ENCODE results near the gene PRR5L.

The PRR5L gene

GRCh38 chr11:36402568-36403170 is 106.6 kb downstream of the PRR5L start:
- peak; percentile 11 for ATAC-seq

GRCh38 chr11:36403661-36404060 is 107.6 kb downstream of the PRR5L start:
- DNase-seq (no peak), ATAC-seq (no peak)

More at GRCh38 chr11:36402568-36403170, 106.6 kb downstream of the PRR5L start:
- no peak for DNase-seq

GRCh38 chr11:36404831-36405230 is 108.7 kb downstream of the PRR5L start:
- ATAC-seq (no peak), DNase-seq (no peak)

- no peak for DNase-seq
- ATAC-seq: no peak
Observed at GRCh38 chr11:36405585-36406367, 109.7 kb downstream of the PRR5L start.

- ATAC-seq (no peak), DNase-seq (no peak)
Observed at GRCh38 chr11:36407356-36407755, 111.3 kb downstream of the PRR5L start.

GRCh38 chr11:36408498-36409136 is 112.5 kb downstream of the PRR5L start:
- ATAC-seq (no peak), DNase-seq (no peak)

GRCh38 chr11:36409152-36409816 is 113.2 kb downstream of the PRR5L start:
- ATAC-seq (peak; percentile 77), DNase-seq (peak; percentile 47)

- DNase-seq: peak; percentile 32
- ATAC-seq: peak; percentile 36
Observed at GRCh38 chr11:36411202-36411640, 115.1 kb downstream of the PRR5L start.

GRCh38 chr11:36412781-36413383 is 116.8 kb downstream of the PRR5L start:
- DNase-seq (no peak), ATAC-seq (no peak)

GRCh38 chr11:36417154-36417553 is 121.1 kb downstream of the PRR5L start:
- DNase-seq (no peak), ATAC-seq (peak; percentile 21)

- DNase-seq: no peak
- no peak for ATAC-seq
Observed at GRCh38 chr11:36419791-36420424, 123.8 kb downstream of the PRR5L start.

GRCh38 chr11:36421546-36422155 is 125.6 kb downstream of the PRR5L start:
- DNase-seq (no peak), ATAC-seq (no peak)

GRCh38 chr11:36425561-36426081 is 129.5 kb downstream of the PRR5L start:
- DNase-seq (no peak), ATAC-seq (no peak)

- no peak for DNase-seq
- ATAC-seq: no peak
Observed at GRCh38 chr11:36426226-36426848, 130.2 kb downstream of the PRR5L start.

GRCh38 chr11:36427079-36427478 is 131.0 kb downstream of the PRR5L start:
- ATAC-seq (no peak), DNase-seq (no peak)

GRCh38 chr11:36427876-36428275 is 131.8 kb downstream of the PRR5L start:
- ATAC-seq (no peak), DNase-seq (no peak)

GRCh38 chr11:36431429-36432092 is 135.5 kb downstream of the PRR5L start:
- peak; percentile 43 for DNase-seq
- peak; percentile 98 for ATAC-seq

- no peak for DNase-seq
- no peak for ATAC-seq
Observed at GRCh38 chr11:36432093-36432469, 136.0 kb downstream of the PRR5L start.

- no peak for DNase-seq
- no peak for ATAC-seq
Observed at GRCh38 chr11:36432738-36433137, 136.7 kb downstream of the PRR5L start.

- ATAC-seq (no peak), DNase-seq (no peak)
Observed at GRCh38 chr11:36436064-36436463, 140.0 kb downstream of the PRR5L start.
